IMR-90 (cell line): ENCODE results near the gene MAPKAP1. TPM values are rescaled to one million over a fixed set of nuclear protein-coding genes. Genes with fewer than 3 reads are reported as not detected.

ENCODE experiments used
- ATAC-seq: fragments of 200-7000 bp; cut with Tn5 transposase; 2 replicates; pipeline ENCODE4 v1.9.1; 2020; ENCODE audit warnings: low read depth, mild to moderate bottlenecking, moderate library complexity
- BruUV-seq: library from RNA; stranded (reverse); fragments of 400-500 nt; replicated peaks from 2 replicates; lab custom pipeline; 2021; lab: Mats Ljungman, UMichigan
- CTCF ChIA-PET: fragments of 300-600 bp; formaldehyde crosslinking; extraction: SDS; loops from one replicate; lab custom pipeline; 2021; ENCODE audit warnings: antibody characterized with exemption; lab: Yijun Ruan, JAX
- POLR2A ChIA-PET: fragments of 300-600 bp; sonication (Branson Sonifier 250); formaldehyde crosslinking; loops from one replicate; lab custom pipeline; 2022; ENCODE audit warnings: antibody characterized with exemption; ENCODE audit not compliant: unreplicated experiment; lab: Charles Lee
- DNase-seq: peaks from one replicate; pipeline ENCODE4 v3.0.0; 2013
- H2AFZ ChIP-seq: replicated peaks from 2 replicates; pipeline ENCODE3; 2013; ENCODE audit warnings: low read length, mild to moderate bottlenecking; ENCODE audit not compliant: poor library complexity
- H2AK5ac ChIP-seq: 2 replicates; pipeline ENCODE4 v1.6.1; 2013; ENCODE audit warnings: low read depth, low read length, inconsistent platforms
- H2AK9ac ChIP-seq: replicated peaks from 2 replicates; pipeline ENCODE3; 2013; ENCODE audit warnings: mild to moderate bottlenecking, low read depth, low read length, moderate library complexity; ENCODE audit not compliant: poor library complexity
- H2BK120ac ChIP-seq: 2 replicates; pipeline ENCODE4 v1.6.1; 2013; ENCODE audit warnings: low read depth, low read length, inconsistent platforms
- H2BK15ac ChIP-seq: 3 replicates; pipeline ENCODE4 v1.6.1; 2013; ENCODE audit warnings: low read depth, low read length, inconsistent platforms
- H2BK20ac ChIP-seq: 2 replicates; pipeline ENCODE4 v1.6.1; 2013; ENCODE audit warnings: low read depth, mild to moderate bottlenecking, inconsistent platforms, low read length, moderate library complexity
- H2BK5ac ChIP-seq: 2 replicates; pipeline ENCODE4 v1.6.1; 2013; ENCODE audit warnings: mild to moderate bottlenecking, low read depth, low read length, inconsistent platforms; ENCODE audit not compliant: poor library complexity, severe bottlenecking
- H3K14ac ChIP-seq: replicated peaks from 2 replicates; pipeline ENCODE4 v1.6.1; 2013; ENCODE audit warnings: low read depth, low read length, inconsistent platforms
- H3K18ac ChIP-seq: 2 replicates; pipeline ENCODE4 v1.6.1; 2013; ENCODE audit warnings: low read depth, low read length, control low read depth
- H3K23ac ChIP-seq: 2 replicates; pipeline ENCODE4 v1.6.1; 2013; ENCODE audit warnings: low read depth, low read length, inconsistent platforms
- H3K27ac ChIP-seq: 2 replicates; pipeline ENCODE4 v1.5.1; 2013; ENCODE audit warnings: mild to moderate bottlenecking, control low read depth, low read length; ENCODE audit not compliant: insufficient read depth
- H3K27me3 ChIP-seq: 2 replicates; pipeline ENCODE4 v1.6.1; 2013; ENCODE audit warnings: low read length; ENCODE audit not compliant: control insufficient read depth, insufficient read depth
- H3K36me3 ChIP-seq: 2 replicates; pipeline ENCODE4 v1.6.1; 2013; ENCODE audit warnings: low read length, mixed read lengths; ENCODE audit not compliant: control insufficient read depth, insufficient read depth
- H3K4ac ChIP-seq: 2 replicates; pipeline ENCODE4 v1.6.1; 2013; ENCODE audit warnings: low read depth, low read length, inconsistent platforms
- H3K4me1 ChIP-seq: 2 replicates; pipeline ENCODE4 v1.6.1; 2013; ENCODE audit warnings: low read length, mixed read lengths; ENCODE audit not compliant: control insufficient read depth, insufficient read depth
- H3K4me2 ChIP-seq: 2 replicates; pipeline ENCODE4 v1.6.1; 2013; ENCODE audit warnings: low read depth, mild to moderate bottlenecking, control low read depth, low read length, moderate library complexity
- H3K4me3 ChIP-seq: 2 replicates; pipeline ENCODE4 v1.5.1; 2013; ENCODE audit warnings: low read depth, mild to moderate bottlenecking, control low read depth, low read length, moderate library complexity; ENCODE audit not compliant: insufficient read depth
- H3K56ac ChIP-seq: 2 replicates; pipeline ENCODE4 v1.6.1; 2013; ENCODE audit warnings: low read length, inconsistent platforms; ENCODE audit not compliant: insufficient read depth; ENCODE audit errors: extremely low read depth
- H3K79me1 ChIP-seq, 2 experiments: 2 replicates each; pipeline ENCODE4 v1.6.1; 2013; ENCODE audit warnings: low read length in 2 of 2, inconsistent platforms in 1 of 2, low read depth in 1 of 2
- H3K9ac ChIP-seq: 2 replicates; pipeline ENCODE4 v1.6.1; 2013; ENCODE audit warnings: low read depth, low read length, control low read depth
- H3K9me1 ChIP-seq: 2 replicates; pipeline ENCODE4 v1.6.1; 2013; ENCODE audit warnings: low read length, inconsistent platforms; ENCODE audit not compliant: insufficient read depth
- H3K9me3 ChIP-seq: 2 replicates; pipeline ENCODE4 v1.6.1; 2013; ENCODE audit warnings: low read length; ENCODE audit not compliant: control insufficient read depth, insufficient read depth
- H4K20me1 ChIP-seq: 2 replicates; pipeline ENCODE4 v1.6.1; 2013; ENCODE audit warnings: low read length, inconsistent platforms; ENCODE audit not compliant: insufficient read depth
- H4K5ac ChIP-seq: 2 replicates; pipeline ENCODE4 v1.6.1; 2013; ENCODE audit warnings: mild to moderate bottlenecking, low read depth, low read length, control low read depth
- H4K8ac ChIP-seq, 2 experiments: 2 replicates each; pipeline ENCODE4 v1.6.1; 2013; ENCODE audit warnings: low read depth in 2 of 2, low read length in 2 of 2, control low read depth in 1 of 2, inconsistent platforms in 1 of 2
- H4K91ac ChIP-seq: 2 replicates; pipeline ENCODE4 v1.6.1; 2013; ENCODE audit warnings: low read depth, low read length, inconsistent platforms; ENCODE audit not compliant: insufficient read depth
- BHLHE40 ChIP-seq: fragments of 150-350 bp; IDR thresholded peaks from 2 replicates; pipeline ENCODE4 v1.6.1; 2016; ENCODE audit warnings: mild to moderate bottlenecking, low read depth, low read length
- CHD1 ChIP-seq: IDR thresholded peaks from 2 replicates; pipeline ENCODE4 v1.6.1; 2012; ENCODE audit warnings: low read depth, low read length, improper control_type of control experiment
- FOS ChIP-seq: fragments of 150-350 bp; IDR thresholded peaks from 2 replicates; pipeline ENCODE4 v1.6.1; 2016; ENCODE audit warnings: low read depth, low read length
- MAFK ChIP-seq: IDR thresholded peaks from 2 replicates; pipeline ENCODE4 v1.6.1; 2012; ENCODE audit warnings: low read depth, low read length, improper control_type of control experiment
- MXI1 ChIP-seq: IDR thresholded peaks from 2 replicates; pipeline ENCODE4 v1.6.1; 2012; ENCODE audit warnings: low read depth, mild to moderate bottlenecking, low read length, moderate library complexity, borderline replicate concordance
- NFE2L2 ChIP-seq: fragments of 150-350 bp; IDR thresholded peaks from 2 replicates; pipeline ENCODE4 v1.6.1; 2016; ENCODE audit warnings: low read depth, mild to moderate bottlenecking, low read length
- POLR2A ChIP-seq: IDR thresholded peaks from 2 replicates; pipeline ENCODE4 v1.6.1; 2012; ENCODE audit warnings: mild to moderate bottlenecking, low read depth, low read length
- RFX5 ChIP-seq: IDR thresholded peaks from 2 replicates; pipeline ENCODE4 v1.8.0; 2012; ENCODE audit warnings: low read depth, mild to moderate bottlenecking, low read length, moderate library complexity
- SMC3 ChIP-seq: fragments of 150-350 bp; IDR thresholded peaks from 2 replicates; pipeline ENCODE4 v1.6.1; 2016; ENCODE audit warnings: low read depth, mild to moderate bottlenecking, antibody characterized with exemption, low read length, moderate library complexity
- WGBS, 2 experiments: methylation state at CpG; one replicate each; pipeline versions ENCODE4 v1.1.5 to v1.1.7; 2013; ENCODE audit warnings: missing lambda C conversion rate in 2 of 2; ENCODE audit not compliant: insufficient read length in 1 of 2; ENCODE audit errors: extremely low coverage in 2 of 2; 5-methylcytosine and 5-hydroxymethylcytosine counted together
- dilution Hi-C: fragments of 300-500 bp; cut with HindIII; formaldehyde crosslinking; loops from one replicate; pipeline ENCODE4 v1.14.3; 2018; ENCODE audit warnings: low sequenced_read_pairs; ENCODE audit not compliant: unreplicated experiment
- in situ Hi-C: fragments of 300-500 bp; cut with MboI; formaldehyde crosslinking; loops from 3 replicates; pipeline ENCODE4 v1.14.3; 2019; ENCODE audit warnings: low sequenced_read_pairs, inconsistent platforms, mixed read lengths
- intact Hi-C: fragments of 100-400 bp; cut with micrococcal nuclease; formaldehyde crosslinking; loops from 2 replicates; pipeline ENCODE4 v1.10.0; 2022
- polyA plus RNA-seq, 3 experiments: library from polyadenylated mRNA; depleted of rRNA; stranded (reverse); fragments of >200 nt; gene quantifications; 2 replicates each; pipeline ENCODE4 v1.2.3, GENCODE V29; 2012; ENCODE audit warnings: low replicate concordance in 1 of 3
- total RNA-seq: library from RNA; depleted of rRNA; stranded (reverse); fragments of >200 nt; gene quantifications from 2 replicates; pipeline ENCODE4 v1.2.3, GENCODE V29; 2012
- TF ChIP-seq, protein P1 (sequence below): fragments of 150-350 bp; IDR thresholded peaks from 2 replicates; pipeline ENCODE4 v1.6.1; 2016; ENCODE audit warnings: low read depth, mild to moderate bottlenecking, low read length, moderate library complexity, borderline replicate concordance
- TF ChIP-seq, protein P2 (sequence below): conservative IDR thresholded peaks from 2 replicates; pipeline ENCODE4 v1.5.1; 2012; ENCODE audit warnings: mild to moderate bottlenecking, low read depth, low read length, improper control_type of control experiment

MAPKAP1 gene
- total and polyA plus RNA-seq, 2 of the 4 experiments (the other 2 are of a cell fraction): 87.2 to 158 TPM

DNA sequence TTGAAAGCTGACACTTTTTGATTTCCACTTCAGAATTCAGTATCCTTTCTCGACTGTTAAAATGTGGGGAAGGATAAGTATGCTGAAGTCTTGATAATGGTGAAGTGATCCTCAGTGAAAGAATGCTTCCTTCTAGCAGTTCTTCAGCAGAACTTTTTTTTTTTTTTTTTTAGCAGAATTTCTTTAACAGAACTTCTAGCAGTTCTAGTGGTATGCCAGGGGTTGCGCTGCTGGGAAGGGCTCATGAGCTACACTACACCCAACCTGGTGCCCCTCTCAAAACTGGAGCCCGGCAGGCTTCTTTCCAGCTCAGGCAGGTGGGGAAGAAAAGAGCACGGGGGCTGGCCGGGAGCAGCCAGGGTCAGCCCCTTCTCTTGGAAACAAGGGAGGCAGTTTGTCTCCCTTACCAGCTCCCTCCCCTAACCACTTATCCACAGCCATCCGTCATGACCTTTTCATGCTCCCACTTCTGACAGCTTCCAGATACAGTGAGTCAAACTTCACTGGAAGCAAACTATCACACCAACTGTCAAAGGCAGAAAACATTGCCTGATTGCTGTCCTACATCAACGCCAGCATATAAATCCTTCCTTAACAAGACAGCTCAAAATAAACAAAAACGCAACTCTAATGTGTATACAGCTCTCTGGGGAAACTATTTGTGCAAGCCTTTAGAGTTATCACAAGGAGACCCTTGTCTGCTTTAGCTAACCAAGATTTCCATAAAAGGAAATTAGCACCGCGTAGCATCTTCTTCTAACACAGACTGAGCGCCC lies 233.9 kb downstream of the MAPKAP1 start:
- Histone ChIP-seq H2BK20ac (peak overlapping the region; percentile 71; the same call in 1 of the 2 replicates), H2BK120ac (peak overlapping the region; percentile 81; the same call in 1 of the 2 replicates), H4K91ac (peak overlapping the region; percentile 79), H4K20me1 (peaks cover 8% of the 10 kb centered on the region; the same call in 1 of the 2 replicates), H3K79me1 (peaks cover 19 to 31% of the 10 kb centered on the region in 2 experiments), H3K9ac (no peak overlapping the region), H3K14ac (peak overlapping the region; percentile 77), H2BK5ac (no peak overlapping the region), H3K56ac (peak overlapping the region; percentile 41; the same call in 1 of the 2 replicates), H3K4ac (peak overlapping the region; percentile 65; the same call in 1 of the 2 replicates), H2AK5ac (0 out of 2 replicates have a peak overlapping the region, but pooled peaks have one; percentile 24), H2AK9ac (no peak overlapping the region), H3K36me3 (peaks cover 2% of the 10 kb centered on the region; the same call in 1 of the 2 replicates), H3K4me3 (no peak overlapping the region), H3K27ac (peak overlapping the region; percentile 65), H4K8ac (peak overlapping the region in 1 of 2 experiments; percentile 75; a peak in 1 of 4 replicates), H3K9me1 (peaks cover 10% of the 10 kb centered on the region; the same call in 1 of the 2 replicates), H2BK15ac (peak overlapping the region; percentile 55; the same call in 1 of the 3 replicates), H4K5ac (peak overlapping the region; percentile 59; the same call in 1 of the 2 replicates), H3K4me1 (peaks cover 21% of the 10 kb centered on the region), H3K4me2 (peak overlapping the region; percentile 20), H3K18ac (peak overlapping the region; percentile 89; the same call in 1 of the 2 replicates), H3K9me3 (no peaks in the 10 kb centered on the region), H2AFZ (no peak overlapping the region), H3K27me3 (no peaks in the 10 kb centered on the region), H3K23ac (peak overlapping the region; percentile 46)
- BruUV-seq: no TSS peak
- dilution Hi-C loops (no loop called here), in situ Hi-C loops (no loop called here), intact Hi-C loops (loop anchor here (10.0 kb wide), 1 partner anchor 162 kb away; no protein-coding TSS in a partner anchor)
- ATAC-seq: peak; percentile 71
- CTCF ChIA-PET: interaction anchor here (0.6 to 1.8 kb wide), 3 partner anchors 11 to 86 kb away, joined by 3 to 4 read pairs (median 3); no protein-coding TSS in a partner anchor
- POLR2A ChIA-PET: no interaction called here
- TF ChIP-seq CHD1 (no peak), MXI1 (peak; percentile 32; the same call in 1 of the 2 replicates), POLR2A (no peak), SMC3 (no peak), MAFK (no peak), RFX5 (no peak), FOS (no peak), BHLHE40 (no peak), NFE2L2 (no peak)
- TF ChIP-seq, protein P1, sequence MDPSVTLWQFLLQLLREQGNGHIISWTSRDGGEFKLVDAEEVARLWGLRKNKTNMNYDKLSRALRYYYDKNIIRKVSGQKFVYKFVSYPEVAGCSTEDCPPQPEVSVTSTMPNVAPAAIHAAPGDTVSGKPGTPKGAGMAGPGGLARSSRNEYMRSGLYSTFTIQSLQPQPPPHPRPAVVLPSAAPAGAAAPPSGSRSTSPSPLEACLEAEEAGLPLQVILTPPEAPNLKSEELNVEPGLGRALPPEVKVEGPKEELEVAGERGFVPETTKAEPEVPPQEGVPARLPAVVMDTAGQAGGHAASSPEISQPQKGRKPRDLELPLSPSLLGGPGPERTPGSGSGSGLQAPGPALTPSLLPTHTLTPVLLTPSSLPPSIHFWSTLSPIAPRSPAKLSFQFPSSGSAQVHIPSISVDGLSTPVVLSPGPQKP: no peak
- TF ChIP-seq, protein P2, sequence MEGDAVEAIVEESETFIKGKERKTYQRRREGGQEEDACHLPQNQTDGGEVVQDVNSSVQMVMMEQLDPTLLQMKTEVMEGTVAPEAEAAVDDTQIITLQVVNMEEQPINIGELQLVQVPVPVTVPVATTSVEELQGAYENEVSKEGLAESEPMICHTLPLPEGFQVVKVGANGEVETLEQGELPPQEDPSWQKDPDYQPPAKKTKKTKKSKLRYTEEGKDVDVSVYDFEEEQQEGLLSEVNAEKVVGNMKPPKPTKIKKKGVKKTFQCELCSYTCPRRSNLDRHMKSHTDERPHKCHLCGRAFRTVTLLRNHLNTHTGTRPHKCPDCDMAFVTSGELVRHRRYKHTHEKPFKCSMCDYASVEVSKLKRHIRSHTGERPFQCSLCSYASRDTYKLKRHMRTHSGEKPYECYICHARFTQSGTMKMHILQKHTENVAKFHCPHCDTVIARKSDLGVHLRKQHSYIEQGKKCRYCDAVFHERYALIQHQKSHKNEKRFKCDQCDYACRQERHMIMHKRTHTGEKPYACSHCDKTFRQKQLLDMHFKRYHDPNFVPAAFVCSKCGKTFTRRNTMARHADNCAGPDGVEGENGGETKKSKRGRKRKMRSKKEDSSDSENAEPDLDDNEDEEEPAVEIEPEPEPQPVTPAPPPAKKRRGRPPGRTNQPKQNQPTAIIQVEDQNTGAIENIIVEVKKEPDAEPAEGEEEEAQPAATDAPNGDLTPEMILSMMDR: 0 out of 2 replicates have a peak, but pooled peaks have one; percentile 9
- WGBS, 2 experiments: no CpG with 5 or more reads among the region's 11 CpGs
- DNase-seq: peak; percentile 73
